HG02642 (cell line): ENCODE measurements around the gene PLSCR3.

Source experiments
- ATAC-seq: cut with Tn5 transposase; IDR thresholded peaks from one replicate; pipeline ENCODE4 v1.9.1; 2021; ENCODE audit warnings: mild to moderate bottlenecking; ENCODE audit not compliant: unreplicated experiment, poor library complexity

Gene PLSCR3

DNA sequence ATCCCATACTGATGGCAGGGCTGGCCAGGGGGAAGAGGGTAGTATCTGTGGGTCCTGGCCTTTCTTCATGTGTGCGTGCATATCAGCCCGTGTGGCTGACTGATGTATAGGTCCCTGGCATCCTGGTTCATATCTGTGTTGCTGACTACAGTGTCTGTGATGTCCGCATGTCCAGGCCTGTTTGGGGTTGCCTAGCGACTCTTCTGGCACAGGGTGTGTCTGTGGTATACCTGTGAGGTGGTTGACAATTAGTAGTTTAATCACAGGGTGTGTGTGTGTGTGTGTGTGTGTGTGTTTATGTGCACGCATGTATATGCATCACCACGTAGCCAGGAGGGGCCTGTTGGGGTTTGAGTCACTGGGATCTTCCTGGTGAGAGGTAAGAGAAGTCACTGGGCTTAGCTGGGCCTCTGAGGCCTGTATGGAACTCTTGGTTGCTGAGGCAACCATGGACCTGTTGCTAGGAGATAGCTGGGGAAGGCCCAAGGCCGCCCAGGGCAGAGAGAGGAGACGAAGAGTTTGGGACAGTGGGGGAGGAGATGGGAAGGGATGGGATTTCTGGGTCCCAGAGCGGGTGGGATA, 40.0 kb downstream of the PLSCR3 start:
- ATAC-seq, result no peak

DNA sequence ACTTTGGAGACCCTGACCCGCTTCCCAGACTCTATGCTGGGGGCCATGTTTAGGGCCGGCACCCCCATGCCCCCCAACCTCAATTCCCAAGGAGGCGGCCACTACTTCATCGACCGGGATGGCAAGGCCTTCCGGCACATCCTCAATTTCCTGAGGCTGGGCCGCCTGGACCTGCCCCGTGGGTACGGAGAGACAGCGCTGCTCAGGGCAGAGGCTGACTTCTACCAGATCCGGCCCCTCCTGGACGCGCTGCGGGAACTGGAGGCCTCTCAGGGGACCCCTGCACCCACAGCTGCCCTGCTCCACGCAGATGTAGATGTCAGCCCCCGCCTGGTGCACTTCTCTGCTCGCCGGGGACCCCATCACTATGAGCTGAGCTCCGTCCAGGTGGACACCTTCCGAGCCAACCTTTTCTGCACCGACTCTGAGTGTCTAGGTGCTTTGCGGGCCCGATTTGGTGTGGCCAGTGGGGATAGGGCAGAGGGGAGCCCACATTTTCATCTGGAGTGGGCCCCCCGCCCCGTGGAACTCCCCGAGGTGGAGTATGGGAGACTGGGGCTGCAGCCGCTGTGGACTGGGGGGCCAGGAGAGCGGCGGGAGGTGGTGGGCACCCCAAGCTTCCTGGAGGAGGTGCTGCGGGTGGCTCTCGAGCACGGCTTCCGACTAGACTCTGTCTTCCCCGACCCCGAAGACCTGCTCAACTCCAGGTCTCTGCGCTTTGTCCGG, 41.3 kb downstream of the PLSCR3 start:
- ATAC-seq, result no peak

DNA sequence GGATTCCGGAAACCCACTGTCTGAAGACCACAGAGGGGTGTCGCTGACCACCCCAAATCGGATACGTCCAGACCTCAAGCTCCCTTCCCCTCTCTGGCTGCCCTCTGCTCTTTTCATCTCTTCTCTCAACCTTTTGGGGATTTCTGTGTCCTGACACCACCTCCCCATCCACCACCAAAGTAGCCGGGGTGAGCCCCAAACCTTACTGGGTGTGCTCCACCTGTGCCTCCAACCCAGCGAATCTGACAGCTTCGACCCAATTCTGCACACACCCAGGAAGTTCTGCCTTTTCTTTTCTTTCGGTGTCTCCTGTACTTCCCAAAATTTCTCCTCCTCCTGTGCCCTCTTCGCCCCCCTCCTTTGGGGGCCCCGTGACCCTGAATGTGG, 41.8 kb downstream of the PLSCR3 start:
- no peak for ATAC-seq

DNA sequence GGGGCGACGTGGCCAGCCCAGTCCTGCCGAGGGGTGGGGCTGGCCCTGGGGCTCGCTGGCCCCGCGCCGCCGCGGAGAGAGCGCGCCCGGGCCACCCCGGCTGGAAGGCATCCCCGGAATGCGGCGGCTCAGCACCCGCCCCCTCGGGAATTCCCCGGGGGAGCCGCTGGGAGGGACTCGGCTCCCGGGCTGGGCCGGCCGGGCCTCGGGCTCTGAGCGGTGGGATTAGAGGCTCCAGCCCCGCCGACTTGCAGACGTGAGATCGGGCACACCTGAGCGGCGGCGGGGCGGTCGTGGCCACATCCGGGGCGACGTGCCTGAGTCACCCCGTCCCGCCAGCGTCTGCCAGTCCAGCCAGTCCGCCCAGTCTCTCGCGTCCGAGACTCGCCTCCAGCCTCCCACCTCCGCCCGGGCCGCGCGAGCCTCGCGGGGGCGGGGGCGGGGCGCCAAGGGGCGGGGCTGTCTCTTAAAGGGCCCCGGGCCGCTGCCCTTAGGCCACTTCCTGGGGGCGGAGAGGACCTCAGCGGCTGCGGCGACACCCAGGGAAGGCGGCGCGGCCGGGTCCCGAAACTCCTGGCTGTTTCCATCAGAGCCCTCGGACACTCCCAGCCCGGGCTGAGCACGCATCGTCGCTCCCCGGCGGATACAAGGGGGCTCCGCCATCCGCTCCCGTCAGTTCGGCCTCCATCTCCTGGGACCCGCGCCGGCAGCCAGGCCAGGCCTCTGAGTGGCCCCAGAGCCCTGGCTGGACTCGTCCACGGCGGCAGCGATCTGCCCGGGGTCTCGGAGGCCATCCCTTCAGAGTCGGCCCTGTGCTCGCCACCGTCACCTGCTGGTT, 42.4 kb downstream of the PLSCR3 start, which contains the start of gene KCTD11:
TSS of gene KCTD11 (plus strand) at position 498 of the 838 bp plus-strand sequence.
- peak; percentile 67 for ATAC-seq

DNA sequence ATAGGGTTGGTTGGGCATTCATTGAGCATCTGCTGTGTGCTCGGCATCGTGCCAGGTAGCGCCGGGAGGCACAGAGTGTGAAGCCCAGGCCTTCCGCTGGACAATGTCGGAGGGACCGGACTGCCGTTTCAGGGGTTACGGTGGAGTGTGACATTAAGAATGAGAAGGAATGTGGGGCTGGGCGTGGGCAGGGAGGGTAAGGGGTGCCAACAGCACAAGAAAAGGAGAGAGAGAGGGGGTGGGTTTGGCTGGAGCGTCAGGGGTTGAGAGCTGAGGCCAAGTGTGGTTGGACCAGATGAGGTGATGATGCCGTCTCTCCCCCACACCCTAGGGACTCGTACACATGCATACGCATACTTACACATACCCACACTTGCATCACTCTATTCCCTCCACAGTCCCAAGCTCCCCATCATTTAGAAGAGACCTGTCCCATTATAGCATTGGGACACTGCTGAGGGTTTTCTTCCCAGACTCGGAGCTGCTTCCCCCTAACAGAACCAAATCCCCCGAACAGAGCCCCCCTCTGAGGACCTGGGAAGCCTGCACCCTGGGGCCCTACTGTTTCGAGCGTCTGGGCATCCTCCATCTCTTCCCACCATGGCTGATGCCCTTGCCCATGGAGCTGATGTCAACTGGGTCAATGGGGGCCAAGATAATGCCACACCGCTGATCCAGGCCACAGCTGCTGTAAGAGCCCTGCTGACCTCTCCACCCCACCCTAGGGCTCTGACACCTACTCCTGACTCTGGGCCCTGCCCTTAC, 45.7 kb downstream of the PLSCR3 start:
- ATAC-seq, result no peak

DNA sequence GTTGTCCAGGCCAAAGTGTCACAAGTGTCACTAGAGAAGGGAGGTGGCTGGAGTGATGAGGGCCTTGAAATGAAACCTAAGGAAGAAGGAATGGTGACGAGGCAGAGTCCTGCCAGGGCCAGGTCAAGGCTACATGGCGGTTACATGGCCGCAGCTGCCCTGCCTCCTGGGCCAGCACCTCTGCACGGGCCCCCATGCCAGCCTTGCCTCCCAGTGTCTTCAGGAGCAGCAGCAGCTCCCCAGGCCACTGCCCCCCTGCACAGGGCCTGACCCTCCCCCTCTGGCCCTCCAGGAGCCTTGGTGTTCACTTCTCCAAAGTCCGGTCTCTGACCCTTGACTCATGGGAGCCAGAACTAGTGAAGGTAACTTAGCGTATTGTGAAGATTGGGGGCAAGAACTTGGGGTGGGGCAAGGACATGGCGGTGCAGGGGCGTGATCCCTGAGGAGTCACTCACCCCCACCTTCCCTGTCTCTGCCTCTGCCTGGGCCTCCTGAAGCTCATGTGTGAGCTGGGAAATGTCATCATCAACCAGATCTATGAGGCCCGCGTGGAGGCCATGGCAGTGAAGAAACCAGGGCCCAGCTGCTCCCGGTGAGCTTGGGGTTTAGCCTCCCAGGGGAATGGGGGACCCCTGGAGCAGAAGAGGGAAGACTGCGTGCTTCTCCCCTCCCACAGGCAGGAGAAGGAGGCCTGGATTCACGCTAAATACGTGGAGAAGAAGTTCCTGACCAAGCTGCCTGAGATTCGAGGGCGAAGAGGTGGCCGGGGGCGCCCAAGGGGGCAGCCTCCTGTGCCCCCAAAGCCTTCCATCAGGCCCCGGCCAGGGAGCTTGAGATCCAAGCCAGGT, 46.5 kb downstream of the PLSCR3 start:
- ATAC-seq, result no peak

DNA sequence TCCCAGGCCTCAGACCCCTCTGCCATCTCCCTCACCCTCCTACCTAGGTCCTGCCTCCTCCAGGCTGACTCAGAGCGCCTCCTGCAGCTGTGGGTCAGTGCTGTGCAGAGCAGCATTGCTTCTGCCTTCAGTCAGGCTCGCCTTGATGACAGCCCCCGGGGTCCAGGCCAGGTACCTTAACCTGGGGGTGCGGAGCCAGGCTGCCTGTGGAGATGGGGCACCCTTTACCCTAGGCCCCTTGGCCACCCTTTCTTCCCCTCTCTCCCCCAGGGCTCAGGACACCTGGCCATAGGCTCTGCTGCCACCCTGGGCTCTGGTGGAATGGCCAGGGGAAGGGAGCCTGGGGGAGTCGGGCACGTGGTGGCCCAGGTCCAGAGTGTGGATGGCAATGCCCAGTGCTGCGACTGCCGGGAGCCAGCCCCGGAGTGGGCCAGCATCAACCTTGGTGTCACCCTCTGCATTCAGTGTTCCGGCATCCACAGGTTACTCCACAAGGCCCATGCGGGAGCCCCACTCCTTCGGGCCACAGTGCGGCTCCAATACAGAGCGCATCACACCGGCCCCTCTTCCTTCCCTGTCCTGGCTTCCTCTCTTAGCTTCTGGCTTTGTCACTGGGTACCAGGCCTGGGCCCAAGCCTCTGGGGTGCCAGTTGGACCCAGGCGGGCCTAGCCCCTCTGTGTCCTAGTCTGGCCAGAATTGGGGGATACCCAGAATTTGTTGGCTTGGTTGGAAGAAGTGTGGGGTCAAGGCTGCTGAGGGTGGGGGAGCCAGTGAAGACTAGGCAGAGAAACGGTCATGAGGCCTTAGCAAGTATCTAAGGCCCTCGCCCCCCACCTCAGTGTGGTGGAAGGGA, 47.3 kb downstream of the PLSCR3 start:
- ATAC-seq, result no peak

DNA sequence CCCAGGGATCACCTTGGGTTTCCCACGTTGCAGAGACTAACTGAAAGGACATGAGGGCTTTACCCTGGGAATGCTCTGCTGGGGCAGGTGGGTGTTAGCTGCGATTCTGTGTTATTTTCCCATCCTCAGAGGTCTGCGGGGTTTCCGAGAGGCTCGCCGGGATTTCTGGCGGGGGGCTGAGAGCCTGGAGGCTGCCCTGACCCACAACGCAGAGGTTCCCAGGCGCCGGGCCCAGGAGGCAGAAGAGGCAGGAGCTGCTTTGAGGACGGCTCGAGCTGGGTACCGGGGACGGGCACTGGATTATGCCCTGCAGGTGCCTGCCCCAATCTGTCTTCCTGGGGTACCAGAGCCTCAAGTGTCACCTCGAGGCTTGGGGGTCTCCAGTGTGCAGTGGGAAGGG, 51.1 kb downstream of the PLSCR3 start:
- no peak for ATAC-seq

DNA sequence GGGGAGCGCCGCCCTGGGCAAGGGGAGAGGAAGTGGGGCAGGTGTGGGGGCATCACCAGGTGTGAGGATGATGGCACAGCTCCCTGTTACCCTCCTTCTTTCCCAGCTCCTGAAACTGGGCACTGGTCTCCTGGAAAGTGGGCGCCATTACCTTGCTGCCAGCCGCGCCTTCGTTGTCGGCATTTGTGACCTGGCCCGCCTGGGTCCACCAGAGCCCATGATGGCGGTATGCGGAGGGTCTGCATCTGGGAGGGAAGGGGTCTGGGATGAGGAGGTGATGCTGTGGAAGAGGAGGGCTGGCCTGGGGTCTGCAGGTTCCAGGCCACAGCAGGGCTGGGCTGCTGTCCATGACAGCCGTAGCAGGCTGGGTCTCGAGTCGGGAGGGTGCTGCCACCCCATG, 52.5 kb downstream of the PLSCR3 start:
- ATAC-seq, result no peak

DNA sequence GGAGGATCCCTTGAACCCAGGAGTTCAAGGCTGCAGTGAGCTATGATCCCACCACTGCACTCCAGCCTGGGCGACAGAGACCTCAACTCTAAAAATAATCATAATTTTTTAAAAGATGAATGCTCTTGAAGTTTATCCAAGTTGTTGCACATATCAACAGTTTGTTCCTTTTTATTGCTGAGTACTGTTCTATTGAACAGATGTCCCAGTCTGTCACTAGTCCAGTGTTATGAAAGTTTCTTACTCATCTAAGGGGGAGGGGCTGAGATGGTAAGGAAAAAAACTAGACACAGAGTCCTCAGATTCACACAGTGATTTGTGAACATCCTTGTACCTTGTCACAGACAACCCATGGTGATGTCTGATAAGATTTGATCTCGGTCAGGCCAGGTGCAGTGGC, 54.1 kb downstream of the PLSCR3 start:
- ATAC-seq, result no peak
